Ishikawa (cell line): ENCODE measurements around the gene SPCS3.

Source experiments
- EGR1 ChIP-seq: IDR thresholded peaks from 2 replicates; pipeline ENCODE4 v1.6.1; 2012
- EP300 ChIP-seq: IDR thresholded peaks from 2 replicates; pipeline ENCODE4 v1.6.1; 2012; ENCODE audit warnings: borderline replicate concordance
- REST ChIP-seq: IDR thresholded peaks from 2 replicates; pipeline ENCODE4 v1.6.1; 2012; ENCODE audit warnings: low read depth, mild to moderate bottlenecking

GRCh38 chr4:176277162-176277904 lies 42.4 kb upstream of the SPCS3 start:
- no peak for TF ChIP-seq REST
- TF ChIP-seq EGR1: no peak
- TF ChIP-seq EP300: no peak
